Measurements from ENCODE around the gene CHST5. TPM values are rescaled to one million over a fixed set of nuclear protein-coding genes. Genes with fewer than 3 reads are reported as not detected.

The CHST5 gene
- total RNA-seq, 4 donors from 2014 or later: 0.19 TPM; not detected in 3

GRCh38 chr16:75567911-75568310, 32.0 kb upstream of the CHST5 start:
- Histone ChIP-seq H3K9me3 (no peaks in the 10 kb centered on the region), H3K4me1 (peaks cover 13 to 66% (median 28%) of the 10 kb centered on the region in 3 donors), H3K27me3 (no peaks in the 10 kb centered on the region), H3K36me3 (peaks cover 12 to 51% (median 21%) of the 10 kb centered on the region in 3 donors), H3K27ac (no peak overlapping the region), H3K4me3 (peak overlapping the region in 1 of 4 donors; percentile 78)
- no peak for DNase-seq
- 83 to 97% methylated on average over 4 of the region's 4 CpGs for WGBS, 2 donors
- intact Hi-C loops (cut with DNase I): no loop called here
- TF ChIP-seq POLR2A (IDR thresholded peaks at IDR 0.05) (no peak), CTCF (IDR thresholded peaks at IDR 0.05) (no peak)

- no peak for DNase-seq
- WGBS, 2 donors: 0% methylated on average over 6 of the region's 32 CpGs; no CpG with 5 or more reads in 1 of the 2 donors
- H3K36me3 ChIP-seq: peaks cover 11 to 40% (median 15%) of the 10 kb centered on the region in 3 donors
- peak overlapping the region; percentile 73 to 87 (median 78) for H3K4me3 ChIP-seq
- H3K9me3 ChIP-seq: no peaks in the 10 kb centered on the region
- TF ChIP-seq CTCF (IDR thresholded peaks at IDR 0.05): no peak
- no peak for TF ChIP-seq POLR2A (IDR thresholded peaks at IDR 0.05)
- H3K27ac ChIP-seq: peak overlapping the region; percentile 69 to 92 (median 88)
- no peaks in the 10 kb centered on the region for H3K27me3 ChIP-seq
- intact Hi-C loops (cut with DNase I): no loop called here
- peaks cover 13 to 58% (median 28%) of the 10 kb centered on the region in 3 donors for H3K4me1 ChIP-seq
Observed at GRCh38 chr16:75566758-75567255, 30.9 kb upstream of the CHST5 start.

- H3K4me1 ChIP-seq: peaks cover 13 to 52% (median 28%) of the 10 kb centered on the region in 3 donors
- no peaks in the 10 kb centered on the region for H3K9me3 ChIP-seq
- peak; percentile 49 for DNase-seq
- TF ChIP-seq CTCF (IDR thresholded peaks at IDR 0.05) (no peak), POLR2A (IDR thresholded peaks at IDR 0.05) (peak in 2 of 4 donors; percentile 56 to 92)
- intact Hi-C loops (cut with DNase I): no loop called here
- no peaks in the 10 kb centered on the region for H3K27me3 ChIP-seq
- H3K36me3 ChIP-seq: peaks cover 9 to 33% (median 12%) of the 10 kb centered on the region in 3 donors
- H3K27ac ChIP-seq: peak within 1 kb of the TSS; percentile 69 to 92 (median 88)
- 0% methylated on average over 6 to 23 of the region's 69 CpGs for WGBS, 2 donors
- peak within 1 kb of the TSS; percentile 73 to 87 (median 78) for H3K4me3 ChIP-seq
Observed at GRCh38 chr16:75566040-75566757, 30.3 kb upstream of the CHST5 start, which contains the start of gene GABARAPL2. Gene GABARAPL2, plus strand, starts transcription at chr16:75566379. Its CDS starts 108 bp downstream, at chr16:75566487.

GRCh38 chr16:75565640-75566039, 29.7 kb upstream of the CHST5 start:
- Histone ChIP-seq H3K36me3 (peaks cover 9 to 28% (median 12%) of the 10 kb centered on the region in 3 donors), H3K9me3 (no peaks in the 10 kb centered on the region), H3K4me1 (peaks cover 13 to 50% (median 28%) of the 10 kb centered on the region in 3 donors), H3K27ac (peak overlapping the region; percentile 69 to 92 (median 88)), H3K4me3 (peak overlapping the region; percentile 73 to 87 (median 78)), H3K27me3 (no peaks in the 10 kb centered on the region)
- no peak for TF ChIP-seq POLR2A (IDR thresholded peaks at IDR 0.05)
- TF ChIP-seq CTCF (IDR thresholded peaks at IDR 0.05): no peak
- 15% methylated on average over 15 of the region's 15 CpGs for WGBS, 2 donors
- intact Hi-C loops (cut with DNase I): no loop called here
- no peak for DNase-seq

Measured in esophagus squamous epithelium (tissue), 5 donors.